ENCODE data around the gene VOPP1.

VOPP1 gene

GRCh38 chr7:55486192-55486590, 86.1 kb downstream of the VOPP1 start:
- Histone ChIP-seq H3K27ac (ENCODE audit: low read depth, low read length) (no peak overlapping the region), H3K4me1 (ENCODE audit: control insufficient read depth in 5 of 5, insufficient read depth in 5 of 5, low read length in 5 of 5) (peaks cover 0 to 10% (median 8%) of the 10 kb centered on the region in 5 donors), H3K27me3 (ENCODE audit: control insufficient read depth in 5 of 5, insufficient read depth in 4 of 5, low read length in 5 of 5) (no peaks in the 10 kb centered on the region), H3K36me3 (ENCODE audit: control insufficient read depth in 5 of 5, insufficient read depth in 5 of 5, low read length in 5 of 5) (peaks cover 0 to 52% (median 31%) of the 10 kb centered on the region in 5 donors), H3K4me3 (ENCODE audit: low read depth in 1 of 5, low read length in 5 of 5) (no peak overlapping the region), H3K9me3 (ENCODE audit: control insufficient read depth in 5 of 5, low read length in 5 of 5) (no peaks in the 10 kb centered on the region), H3K9ac (ENCODE audit: low read length in 5 of 5) (no peak overlapping the region)

- H3K4me3 ChIP-seq (ENCODE audit: low read depth in 1 of 5, low read length in 5 of 5), result no peak overlapping the region
- H3K4me1 ChIP-seq (ENCODE audit: control insufficient read depth in 5 of 5, insufficient read depth in 5 of 5, low read length in 5 of 5), result peaks cover 0 to 10% (median 8%) of the 10 kb centered on the region in 5 donors
- no peak overlapping the region for H3K9ac ChIP-seq (ENCODE audit: low read length in 5 of 5)
- H3K36me3 ChIP-seq (ENCODE audit: control insufficient read depth in 5 of 5, insufficient read depth in 5 of 5, low read length in 5 of 5), result peaks cover 0 to 49% (median 31%) of the 10 kb centered on the region in 5 donors
- H3K27me3 ChIP-seq (ENCODE audit: control insufficient read depth in 5 of 5, insufficient read depth in 4 of 5, low read length in 5 of 5), result no peaks in the 10 kb centered on the region
- no peak overlapping the region for H3K27ac ChIP-seq (ENCODE audit: low read depth, low read length)
- no peaks in the 10 kb centered on the region for H3K9me3 ChIP-seq (ENCODE audit: control insufficient read depth in 5 of 5, low read length in 5 of 5)
These were observed 86.7 kb downstream of the VOPP1 start for GRCh38 chr7:55485501-55486191.

- no peaks in the 10 kb centered on the region for H3K9me3 ChIP-seq (ENCODE audit: control insufficient read depth in 5 of 5, low read length in 5 of 5)
- H3K27me3 ChIP-seq (ENCODE audit: control insufficient read depth in 5 of 5, insufficient read depth in 4 of 5, low read length in 5 of 5), result no peaks in the 10 kb centered on the region
- no peak overlapping the region for H3K9ac ChIP-seq (ENCODE audit: low read length in 5 of 5)
- no peak overlapping the region for H3K27ac ChIP-seq (ENCODE audit: low read depth, low read length)
- peaks cover 0 to 42% (median 24%) of the 10 kb centered on the region in 5 donors for H3K36me3 ChIP-seq (ENCODE audit: control insufficient read depth in 5 of 5, insufficient read depth in 5 of 5, low read length in 5 of 5)
- H3K4me1 ChIP-seq (ENCODE audit: control insufficient read depth in 5 of 5, insufficient read depth in 5 of 5, low read length in 5 of 5), result peaks cover 0 to 10% (median 8%) of the 10 kb centered on the region in 5 donors
- no peak overlapping the region for H3K4me3 ChIP-seq (ENCODE audit: low read depth in 1 of 5, low read length in 5 of 5)
These were observed 87.5 kb downstream of the VOPP1 start for GRCh38 chr7:55484834-55485233.

- peaks cover 0 to 37% (median 18%) of the 10 kb centered on the region in 5 donors for H3K36me3 ChIP-seq (ENCODE audit: control insufficient read depth in 5 of 5, insufficient read depth in 5 of 5, low read length in 5 of 5)
- H3K27me3 ChIP-seq (ENCODE audit: control insufficient read depth in 5 of 5, insufficient read depth in 4 of 5, low read length in 5 of 5), result no peaks in the 10 kb centered on the region
- H3K9ac ChIP-seq (ENCODE audit: low read length in 5 of 5), result no peak overlapping the region
- H3K27ac ChIP-seq (ENCODE audit: low read depth, low read length), result no peak overlapping the region
- H3K4me3 ChIP-seq (ENCODE audit: low read depth in 1 of 5, low read length in 5 of 5), result no peak overlapping the region
- no peaks in the 10 kb centered on the region for H3K9me3 ChIP-seq (ENCODE audit: control insufficient read depth in 5 of 5, low read length in 5 of 5)
- peaks cover 0 to 11% (median 9%) of the 10 kb centered on the region in 5 donors for H3K4me1 ChIP-seq (ENCODE audit: control insufficient read depth in 5 of 5, insufficient read depth in 5 of 5, low read length in 5 of 5)
These were observed 88.1 kb downstream of the VOPP1 start for GRCh38 chr7:55484241-55484640.

- peaks cover 0 to 28% (median 11%) of the 10 kb centered on the region in 5 donors for H3K36me3 ChIP-seq (ENCODE audit: control insufficient read depth in 5 of 5, insufficient read depth in 5 of 5, low read length in 5 of 5)
- no peak overlapping the region for H3K27ac ChIP-seq (ENCODE audit: low read depth, low read length)
- H3K9ac ChIP-seq (ENCODE audit: low read length in 5 of 5), result no peak overlapping the region
- H3K9me3 ChIP-seq (ENCODE audit: control insufficient read depth in 5 of 5, low read length in 5 of 5), result no peaks in the 10 kb centered on the region
- peaks cover 2 to 19% (median 15%) of the 10 kb centered on the region in 5 donors for H3K4me1 ChIP-seq (ENCODE audit: control insufficient read depth in 5 of 5, insufficient read depth in 5 of 5, low read length in 5 of 5)
- no peak overlapping the region for H3K4me3 ChIP-seq (ENCODE audit: low read depth in 1 of 5, low read length in 5 of 5)
- H3K27me3 ChIP-seq (ENCODE audit: control insufficient read depth in 5 of 5, insufficient read depth in 4 of 5, low read length in 5 of 5), result no peaks in the 10 kb centered on the region
These were observed 89.3 kb downstream of the VOPP1 start for GRCh38 chr7:55483046-55483445.

GRCh38 chr7:55481155-55481554, 91.1 kb downstream of the VOPP1 start:
- H3K4me1 ChIP-seq (ENCODE audit: control insufficient read depth in 5 of 5, insufficient read depth in 5 of 5, low read length in 5 of 5), result peaks cover 2 to 20% (median 16%) of the 10 kb centered on the region in 5 donors
- H3K4me3 ChIP-seq (ENCODE audit: low read depth in 1 of 5, low read length in 5 of 5), result no peak overlapping the region
- H3K27me3 ChIP-seq (ENCODE audit: control insufficient read depth in 5 of 5, insufficient read depth in 4 of 5, low read length in 5 of 5), result no peaks in the 10 kb centered on the region
- no peak overlapping the region for H3K9ac ChIP-seq (ENCODE audit: low read length in 5 of 5)
- H3K36me3 ChIP-seq (ENCODE audit: control insufficient read depth in 5 of 5, insufficient read depth in 5 of 5, low read length in 5 of 5), result peaks cover 0 to 33% (median 14%) of the 10 kb centered on the region in 5 donors
- H3K9me3 ChIP-seq (ENCODE audit: control insufficient read depth in 5 of 5, low read length in 5 of 5), result no peaks in the 10 kb centered on the region
- H3K27ac ChIP-seq (ENCODE audit: low read depth, low read length), result no peak overlapping the region

- peaks cover 0 to 47% (median 14%) of the 10 kb centered on the region in 5 donors for H3K36me3 ChIP-seq (ENCODE audit: control insufficient read depth in 5 of 5, insufficient read depth in 5 of 5, low read length in 5 of 5)
- H3K27me3 ChIP-seq (ENCODE audit: control insufficient read depth in 5 of 5, insufficient read depth in 4 of 5, low read length in 5 of 5), result no peaks in the 10 kb centered on the region
- no peak overlapping the region for H3K27ac ChIP-seq (ENCODE audit: low read depth, low read length)
- no peaks in the 10 kb centered on the region for H3K9me3 ChIP-seq (ENCODE audit: control insufficient read depth in 5 of 5, low read length in 5 of 5)
- H3K4me3 ChIP-seq (ENCODE audit: low read depth in 1 of 5, low read length in 5 of 5), result no peak overlapping the region
- peaks cover 0 to 15% (median 10%) of the 10 kb centered on the region in 5 donors for H3K4me1 ChIP-seq (ENCODE audit: control insufficient read depth in 5 of 5, insufficient read depth in 5 of 5, low read length in 5 of 5)
- H3K9ac ChIP-seq (ENCODE audit: low read length in 5 of 5), result no peak overlapping the region
These were observed 93.6 kb downstream of the VOPP1 start for GRCh38 chr7:55478700-55479099.

- Histone ChIP-seq H3K27me3 (ENCODE audit: control insufficient read depth in 5 of 5, insufficient read depth in 4 of 5, low read length in 5 of 5) (no peaks in the 10 kb centered on the region), H3K9me3 (ENCODE audit: control insufficient read depth in 5 of 5, low read length in 5 of 5) (no peaks in the 10 kb centered on the region), H3K4me3 (ENCODE audit: low read depth in 1 of 5, low read length in 5 of 5) (no peak overlapping the region), H3K36me3 (ENCODE audit: control insufficient read depth in 5 of 5, insufficient read depth in 5 of 5, low read length in 5 of 5) (peaks cover 0 to 50% (median 14%) of the 10 kb centered on the region in 5 donors), H3K4me1 (ENCODE audit: control insufficient read depth in 5 of 5, insufficient read depth in 5 of 5, low read length in 5 of 5) (peaks cover 0 to 15% (median 10%) of the 10 kb centered on the region in 5 donors), H3K9ac (ENCODE audit: low read length in 5 of 5) (no peak overlapping the region), H3K27ac (ENCODE audit: low read depth, low read length) (no peak overlapping the region)
These were observed 94.4 kb downstream of the VOPP1 start for GRCh38 chr7:55477781-55478374.

- no peaks in the 10 kb centered on the region for H3K27me3 ChIP-seq (ENCODE audit: control insufficient read depth in 5 of 5, insufficient read depth in 4 of 5, low read length in 5 of 5)
- H3K27ac ChIP-seq (ENCODE audit: low read depth, low read length), result no peak overlapping the region
- peaks cover 0 to 50% (median 15%) of the 10 kb centered on the region in 5 donors for H3K36me3 ChIP-seq (ENCODE audit: control insufficient read depth in 5 of 5, insufficient read depth in 5 of 5, low read length in 5 of 5)
- H3K9me3 ChIP-seq (ENCODE audit: control insufficient read depth in 5 of 5, low read length in 5 of 5), result no peaks in the 10 kb centered on the region
- H3K4me3 ChIP-seq (ENCODE audit: low read depth in 1 of 5, low read length in 5 of 5), result no peak overlapping the region
- no peak overlapping the region for H3K9ac ChIP-seq (ENCODE audit: low read length in 5 of 5)
- H3K4me1 ChIP-seq (ENCODE audit: control insufficient read depth in 5 of 5, insufficient read depth in 5 of 5, low read length in 5 of 5), result peaks cover 0 to 15% (median 10%) of the 10 kb centered on the region in 5 donors
These were observed 95.2 kb downstream of the VOPP1 start for GRCh38 chr7:55476852-55477780.

Data from subcutaneous abdominal adipose tissue (tissue), 5 donors.